Tibial artery (tissue), 4 donors: ENCODE measurements around the gene GLIPR2.
A peak's percentile ranks its signal among the peaks of the same experiment; 100 is the strongest.

Source experiments
- DNase-seq, 2 donors: peaks; one replicate each; pipeline ENCODE4 v3.0.0-alpha.2; 2019
- H3K27ac ChIP-seq, 2 donors: fragments of 200-600 bp; sonication (generic) in 1 of 2; 1 replicate in 1 of 2; 2 replicates in 1 of 2; pipeline ENCODE4 v1.5.1; 2018 to 2019; ENCODE audit warnings: mild to moderate bottlenecking in 1 of 2
- H3K27me3 ChIP-seq, 2 donors: fragments of 200-600 bp; sonication (generic) in 1 of 2; one replicate each; pipeline versions ENCODE4 v1.5.1 to v1.6.0; 2016 to 2019
- H3K36me3 ChIP-seq, 3 donors: fragments of 200-600 bp; sonication (generic) in 2 of 3; one replicate each; pipeline ENCODE4 v1.5.1; 2016 to 2019; ENCODE audit warnings: mild to moderate bottlenecking in 2 of 3
- H3K4me1 ChIP-seq, 4 donors: fragments of 200-600 bp; sonication (generic) in 2 of 4; 1 replicate in 3 of 4; 2 replicates in 1 of 4; pipeline ENCODE4 v1.5.1; 2016 to 2019
- H3K4me3 ChIP-seq, 2 donors: fragments of 200-600 bp; sonication (generic) in 1 of 2; 1 replicate in 1 of 2; 2 replicates in 1 of 2; pipeline ENCODE4 v1.5.1; 2018 to 2019; ENCODE audit warnings: mild to moderate bottlenecking in 2 of 2
- H3K9me3 ChIP-seq, 3 donors: fragments of 200-600 bp; sonication (generic) in 1 of 3; one replicate each; pipeline ENCODE4 v1.5.1; 2016 to 2019
- CTCF ChIP-seq, 2 experiments: fragments of 200-600 bp in 1 of 2; fragments of 450-650 bp in 1 of 2; IDR thresholded peaks; one replicate each; pipeline ENCODE4 v1.5.1; 2017 to 2019; ENCODE audit warnings: antibody characterized with exemption in 2 of 2, mild to moderate bottlenecking in 1 of 2, moderate library complexity in 1 of 2
- intact Hi-C: fragments of 100-400 bp; cut with DNase I; formaldehyde crosslinking; loops from one replicate; pipeline ENCODE4 v1.15.0; 2023; ENCODE audit warnings: low total_unique reads

Gene GLIPR2

DNA sequence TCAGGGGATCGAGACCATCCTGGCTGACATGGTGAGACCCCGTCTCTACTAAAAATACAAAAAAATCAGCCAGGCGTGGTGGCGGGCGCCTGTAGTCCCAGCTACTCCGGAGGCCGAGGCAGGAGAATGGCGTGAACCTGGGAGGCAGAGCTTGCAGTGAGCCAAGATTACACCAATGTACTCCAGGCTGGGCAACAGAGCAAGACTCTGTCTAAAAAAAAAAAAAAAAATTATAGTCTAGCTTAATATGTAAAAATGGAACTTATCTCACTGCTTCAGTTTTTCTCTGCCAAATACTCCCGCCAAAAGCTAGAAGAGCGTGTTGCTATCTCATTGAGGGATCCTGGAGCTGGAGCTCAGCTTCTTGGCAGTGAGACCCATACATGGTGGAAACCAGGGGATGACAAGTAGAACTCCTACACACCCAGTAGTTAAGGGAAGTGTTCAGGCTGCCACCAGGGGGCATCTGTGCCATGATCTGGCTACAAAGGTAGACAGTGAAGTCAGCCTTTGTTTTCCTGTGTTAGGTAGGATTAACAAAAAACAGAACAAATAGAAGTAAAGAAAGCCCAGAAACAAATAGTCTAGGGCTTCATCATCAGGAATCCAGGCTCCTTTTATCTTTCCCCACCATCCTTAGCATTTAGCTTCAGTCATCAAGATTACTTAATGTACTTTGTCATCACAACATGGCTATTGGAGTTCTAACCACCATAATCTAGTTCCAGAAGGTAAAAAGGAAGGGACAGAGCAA, 33.6 kb upstream of the GLIPR2 start:
- H3K27ac ChIP-seq: peak overlapping the region in 1 of 2 donors; percentile 25
- TF ChIP-seq CTCF (IDR thresholded peaks at IDR 0.05): peak; percentile 78 to 84
- no peaks in the 10 kb centered on the region for H3K4me1 ChIP-seq
- DNase-seq: peak; percentile 75 to 88
- intact Hi-C loops: loop anchor here (2.0 kb wide), 1 partner anchor 64 kb away; no protein-coding TSS in a partner anchor
- H3K9me3 ChIP-seq: no peaks in the 10 kb centered on the region
- no peak overlapping the region for H3K4me3 ChIP-seq
- no peaks in the 10 kb centered on the region for H3K27me3 ChIP-seq
- H3K36me3 ChIP-seq: peaks cover 0 to 1% (median 1%) of the 10 kb centered on the region in 3 donors

- H3K4me3 ChIP-seq: no peak overlapping the region
These were observed 27.5 kb upstream of the GLIPR2 start for GRCh38 chr9:36109071-36109470.

DNA sequence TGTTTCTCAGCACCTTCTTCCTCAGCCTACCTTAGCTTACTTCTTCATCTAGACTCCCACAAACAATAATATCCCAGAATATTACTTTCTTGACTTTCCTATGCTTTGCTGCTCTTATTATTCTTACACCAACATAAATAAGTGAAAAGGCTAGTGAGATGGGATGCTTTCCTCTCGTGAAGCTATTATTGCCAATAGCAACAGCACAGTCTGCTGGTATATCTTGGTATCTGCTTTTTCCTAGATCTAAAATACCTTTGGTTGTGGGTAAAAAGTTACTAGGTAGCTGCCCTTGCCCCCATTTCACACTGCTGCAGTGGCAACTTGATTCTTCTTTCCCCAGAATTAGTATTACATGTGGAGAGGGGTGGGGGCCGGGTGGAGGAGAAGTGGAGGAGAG, 26.1 kb upstream of the GLIPR2 start:
- DNase-seq: no peak
- H3K27me3 ChIP-seq: no peaks in the 10 kb centered on the region
- peaks cover 20 to 43% (median 31%) of the 10 kb centered on the region in 3 donors for H3K36me3 ChIP-seq
- no peaks in the 10 kb centered on the region for H3K9me3 ChIP-seq
- no peaks in the 10 kb centered on the region for H3K4me1 ChIP-seq
- H3K4me3 ChIP-seq: no peak overlapping the region
- no peak overlapping the region for H3K27ac ChIP-seq
- intact Hi-C loops: no loop called here
- TF ChIP-seq CTCF (IDR thresholded peaks at IDR 0.05): no peak

More at GRCh38 chr9:36109071-36109470, 27.5 kb upstream of the GLIPR2 start:
- H3K27ac ChIP-seq: no peak overlapping the region
- H3K4me1 ChIP-seq: no peaks in the 10 kb centered on the region
- peaks cover 20 to 43% (median 31%) of the 10 kb centered on the region in 3 donors for H3K36me3 ChIP-seq
- TF ChIP-seq CTCF (IDR thresholded peaks at IDR 0.05): no peak
- H3K27me3 ChIP-seq: no peaks in the 10 kb centered on the region
- DNase-seq: no peak
- no peaks in the 10 kb centered on the region for H3K9me3 ChIP-seq
- intact Hi-C loops: no loop called here

DNA sequence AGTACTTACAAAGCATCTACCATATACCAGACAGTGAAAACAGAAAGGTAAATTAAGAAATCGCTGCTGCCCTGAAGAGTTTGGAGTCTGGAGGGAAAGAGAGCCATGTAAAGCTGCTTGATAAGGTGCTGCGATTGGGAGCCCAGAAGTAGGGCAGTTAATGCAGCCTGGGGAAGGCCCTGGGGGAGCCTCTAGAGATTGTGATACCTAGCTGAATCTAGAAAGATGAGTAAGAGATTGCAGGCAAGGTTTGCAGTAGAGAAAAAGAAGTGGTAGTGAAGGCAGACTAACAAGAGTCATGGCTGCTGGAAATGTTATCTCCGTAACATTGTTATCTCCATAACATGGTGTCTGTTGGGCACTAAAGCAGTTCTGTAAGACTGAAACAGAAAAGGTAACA, 24.0 kb upstream of the GLIPR2 start:
- no peaks in the 10 kb centered on the region for H3K9me3 ChIP-seq
- intact Hi-C loops: no loop called here
- H3K4me3 ChIP-seq: no peak overlapping the region
- no peaks in the 10 kb centered on the region for H3K27me3 ChIP-seq
- no peak for DNase-seq
- no peaks in the 10 kb centered on the region for H3K4me1 ChIP-seq
- no peak for TF ChIP-seq CTCF (IDR thresholded peaks at IDR 0.05)
- H3K27ac ChIP-seq: no peak overlapping the region
- peaks cover 27 to 57% (median 40%) of the 10 kb centered on the region in 3 donors for H3K36me3 ChIP-seq

- no peaks in the 10 kb centered on the region for H3K9me3 ChIP-seq
- TF ChIP-seq CTCF (IDR thresholded peaks at IDR 0.05): no peak
- H3K27me3 ChIP-seq: no peaks in the 10 kb centered on the region
- H3K27ac ChIP-seq: no peak overlapping the region
- H3K4me3 ChIP-seq: no peak overlapping the region
- peaks cover 23 to 66% (median 42%) of the 10 kb centered on the region in 3 donors for H3K36me3 ChIP-seq
- H3K4me1 ChIP-seq: no peaks in the 10 kb centered on the region
- no peak for DNase-seq
- intact Hi-C loops: no loop called here
These were observed 22.5 kb upstream of the GLIPR2 start for GRCh38 chr9:36113999-36114398.
